ENCODE results near the gene HJURP.

- no peak for TF ChIP-seq CTCF (IDR thresholded peaks at IDR 0.05)
- no peak for TF ChIP-seq POLR2A (IDR thresholded peaks at IDR 0.05)
Measured at GRCh38 chr2:233839447-233839820, 14.9 kb downstream of the HJURP start.
